Measurements from ENCODE around the gene EXOC4.

GRCh38 chr7:133698127-133698526 lies 445.2 kb downstream of the EXOC4 start:
- TF ChIP-seq EZH2 (IDR thresholded peaks at IDR 0.05; ENCODE audit: insufficient read depth, poor library complexity, severe bottlenecking), result no peak
- TF ChIP-seq EZH2phosphoT487 (IDR thresholded peaks at IDR 0.05; ENCODE audit: insufficient read depth, low read depth), result no peak
